HG02981 (cell line): Measurements from ENCODE around the gene PTPRD.

Experiments
- ATAC-seq: cut with Tn5 transposase; IDR thresholded peaks from one replicate; pipeline ENCODE4 v1.9.1; 2021; ENCODE audit warnings: mild to moderate bottlenecking, moderate library complexity; ENCODE audit not compliant: unreplicated experiment

PTPRD gene

GRCh38 chr9:10612641-10613398 is at the start of gene PTPRD:
PTPRD (minus strand) TSS chr9:10613002.
- ATAC-seq: peak; percentile 99

- ATAC-seq: no peak
Observed at GRCh38 chr9:10661994-10662393, 49.2 kb upstream of the PTPRD start.

GRCh38 chr9:10661376-10661775 is 48.6 kb upstream of the PTPRD start:
- ATAC-seq: no peak

- ATAC-seq: no peak
Observed at GRCh38 chr9:10651012-10651411, 38.2 kb upstream of the PTPRD start.

GRCh38 chr9:10649076-10649475 is 36.3 kb upstream of the PTPRD start:
- no peak for ATAC-seq

GRCh38 chr9:10633785-10634184 is 21.0 kb upstream of the PTPRD start:
- no peak for ATAC-seq

GRCh38 chr9:10614196-10614800 is 1.5 kb upstream of the PTPRD start:
- no peak for ATAC-seq

GRCh38 chr9:10613419-10613818 is 617 bp upstream of the PTPRD start:
- ATAC-seq: no peak

- no peak for ATAC-seq
Observed at GRCh38 chr9:10605388-10605787, 7.4 kb downstream of the PTPRD start.

- ATAC-seq: no peak
Observed at GRCh38 chr9:10604927-10605326, 7.9 kb downstream of the PTPRD start.

GRCh38 chr9:10597801-10598200 is 15.0 kb downstream of the PTPRD start:
- ATAC-seq: no peak

GRCh38 chr9:10594482-10594881 is 18.3 kb downstream of the PTPRD start:
- ATAC-seq: no peak

- no peak for ATAC-seq
Observed at GRCh38 chr9:10586407-10586806, 26.4 kb downstream of the PTPRD start.

- no peak for ATAC-seq
Observed at GRCh38 chr9:10571699-10572098, 41.1 kb downstream of the PTPRD start.

GRCh38 chr9:10566848-10567247 is 46.0 kb downstream of the PTPRD start:
- no peak for ATAC-seq

- ATAC-seq: no peak
Observed at GRCh38 chr9:10562581-10563343, 50.0 kb downstream of the PTPRD start.

- no peak for ATAC-seq
Observed at GRCh38 chr9:10548348-10548747, 64.5 kb downstream of the PTPRD start.

- no peak for ATAC-seq
Observed at GRCh38 chr9:10538073-10538472, 74.7 kb downstream of the PTPRD start.

- ATAC-seq: no peak
Observed at GRCh38 chr9:10534850-10535249, 78.0 kb downstream of the PTPRD start.

- no peak for ATAC-seq
Observed at GRCh38 chr9:10525972-10526371, 86.8 kb downstream of the PTPRD start.

- ATAC-seq: no peak
Observed at GRCh38 chr9:10523164-10523563, 89.6 kb downstream of the PTPRD start.

GRCh38 chr9:10512144-10512543 is 100.7 kb downstream of the PTPRD start:
- no peak for ATAC-seq
